HG03159 (cell line): Measurements from ENCODE around the gene GINS1.

ENCODE experiments used
- ATAC-seq: cut with Tn5 transposase; IDR thresholded peaks from one replicate; pipeline ENCODE4 v1.9.1; 2021; ENCODE audit warnings: mild to moderate bottlenecking, moderate library complexity; ENCODE audit not compliant: unreplicated experiment

GINS1 gene

DNA sequence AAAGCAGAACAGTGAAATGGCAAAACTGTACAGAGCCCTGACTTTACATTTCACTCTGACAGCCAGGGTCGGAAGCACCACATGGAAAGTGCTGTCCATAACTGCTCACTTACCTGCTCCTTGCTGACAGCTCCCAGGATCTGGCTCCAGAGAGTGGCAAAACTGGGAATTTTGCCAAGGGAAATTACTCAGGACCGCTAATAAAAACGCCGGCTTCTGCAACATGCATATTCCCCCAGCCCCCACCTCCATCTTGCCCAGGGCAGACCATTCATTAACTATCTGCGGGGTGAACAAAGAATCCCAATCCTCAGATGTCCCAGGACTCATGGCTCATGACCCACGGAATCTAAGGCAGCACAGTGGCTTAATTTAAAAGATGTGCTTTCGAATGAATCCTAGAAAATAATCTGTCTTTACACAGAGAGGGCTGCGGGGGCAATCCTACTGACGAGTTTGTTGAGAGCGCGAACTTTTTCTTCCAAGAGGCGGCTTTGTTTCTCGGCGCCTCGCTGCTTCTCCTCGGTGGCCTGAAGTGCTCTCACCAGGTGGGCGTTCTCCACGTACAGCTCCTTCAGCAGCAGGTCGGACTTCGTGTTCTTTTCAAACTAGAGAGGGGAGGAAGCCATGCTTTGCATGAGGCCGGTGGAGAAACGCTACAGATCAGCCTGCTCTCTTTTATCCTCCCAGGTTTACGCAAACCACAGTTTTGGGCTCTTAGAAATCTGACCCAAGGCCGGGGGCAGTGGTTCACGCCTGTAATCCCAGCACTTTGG lies 45.8 kb downstream of the GINS1 start:
- no peak for ATAC-seq

DNA sequence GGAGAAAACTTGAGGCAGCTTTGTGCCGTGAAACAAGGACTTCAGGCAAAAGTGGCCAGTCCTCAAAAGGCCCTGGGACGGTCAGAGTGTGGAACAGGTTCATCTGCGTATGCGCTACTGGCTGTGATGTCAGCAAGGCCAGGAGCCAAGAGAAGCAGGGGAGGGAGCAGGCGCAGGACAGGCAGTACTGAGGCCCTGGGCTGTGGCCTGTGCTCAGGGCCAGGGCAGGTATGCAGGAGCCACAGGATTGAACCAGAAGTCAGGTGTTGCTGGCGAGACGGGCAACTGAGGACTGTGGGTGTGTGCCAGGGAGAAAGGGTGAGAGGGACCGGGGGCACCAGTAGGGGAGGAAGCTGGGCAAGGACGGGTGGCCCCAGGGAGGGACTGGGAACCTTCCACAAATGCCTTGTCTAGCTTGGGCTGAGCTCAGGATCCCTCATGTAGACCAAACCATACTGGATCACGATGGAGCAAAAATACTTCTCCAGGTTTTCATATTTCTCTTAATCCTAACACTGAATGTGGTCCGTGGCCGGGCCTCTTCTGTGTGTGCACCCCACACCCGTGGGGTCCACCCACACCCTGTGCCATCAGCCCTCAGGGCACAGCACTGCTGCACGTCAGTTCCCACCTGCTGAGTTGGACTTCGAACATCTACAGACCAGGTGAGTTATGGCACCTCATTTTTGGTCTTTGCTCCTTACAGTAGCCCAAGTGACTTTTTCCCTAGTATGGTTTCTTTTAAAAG lies 46.9 kb downstream of the GINS1 start:
- ATAC-seq: no peak

DNA sequence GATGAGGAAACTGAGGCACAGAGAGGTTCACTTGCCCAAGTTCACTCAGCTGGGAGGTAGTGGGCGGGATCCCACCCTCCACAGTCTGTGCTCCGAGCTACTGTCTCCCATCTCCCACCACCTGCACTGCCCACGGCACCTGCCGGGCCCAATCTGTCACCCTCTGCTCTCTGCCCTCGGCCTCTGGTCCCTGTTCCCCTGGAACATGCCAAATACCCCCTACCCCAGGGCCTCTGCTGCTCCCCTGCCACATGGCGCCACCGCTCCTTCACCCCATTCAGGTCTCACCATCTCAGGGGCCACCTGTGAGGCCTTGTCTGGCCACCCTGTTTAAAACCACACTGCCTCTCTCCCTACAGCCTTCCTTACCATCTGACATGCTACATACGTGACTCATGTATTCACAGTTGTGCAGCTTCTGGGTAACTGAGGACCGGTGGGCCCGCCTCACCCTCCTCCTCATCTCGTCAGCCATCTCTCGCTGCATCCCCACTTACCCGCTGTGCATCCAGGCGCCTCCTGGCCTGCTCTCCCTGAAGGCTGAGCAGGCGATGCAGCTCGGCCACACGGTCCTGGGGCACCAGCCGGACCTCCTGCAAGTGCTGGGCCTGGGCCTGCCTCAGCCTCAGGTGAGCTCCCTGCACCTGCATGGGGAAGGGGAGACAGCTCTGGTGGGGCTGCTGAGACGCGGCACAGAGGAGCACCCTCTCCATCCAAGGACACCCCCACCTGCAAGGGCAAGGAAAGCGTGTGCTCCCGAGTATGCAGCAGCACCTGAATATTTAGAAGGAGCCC lies 50.6 kb downstream of the GINS1 start:
- ATAC-seq: no peak

GRCh38 chr20:25459111-25459830 lies 51.8 kb downstream of the GINS1 start:
- no peak for ATAC-seq

DNA sequence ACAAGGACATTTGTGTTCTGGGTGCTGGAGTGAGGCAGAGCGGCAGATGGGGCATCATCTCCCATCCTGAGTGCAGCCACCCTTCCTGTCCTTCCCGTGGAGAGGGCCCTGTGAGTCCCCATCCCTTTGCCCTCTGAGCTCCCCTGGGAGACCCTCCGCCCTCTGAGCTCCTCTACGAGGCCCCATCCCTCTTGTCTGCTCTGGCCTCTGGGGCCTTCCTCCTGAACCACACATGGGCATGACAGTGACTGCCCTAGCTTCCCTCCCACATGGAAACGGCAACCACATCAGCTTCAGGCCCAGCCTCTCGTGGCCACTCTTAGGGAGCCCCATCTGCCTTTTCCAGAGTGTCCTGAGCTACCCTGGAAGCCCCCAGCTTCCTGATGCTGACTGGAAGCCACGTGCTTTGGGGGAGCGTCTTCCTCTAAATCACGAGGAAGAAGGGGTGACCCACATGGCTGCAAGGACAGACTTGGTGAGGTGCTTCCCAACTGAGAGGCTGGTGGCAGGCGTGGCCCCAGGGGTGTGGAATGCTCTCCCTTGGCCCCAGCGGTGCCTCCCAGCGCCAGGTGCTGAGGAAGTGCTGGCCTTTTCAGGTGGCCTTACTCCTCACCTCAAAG lies 52.6 kb downstream of the GINS1 start:
- no peak for ATAC-seq

GRCh38 chr20:25460566-25461280 lies 53.2 kb downstream of the GINS1 start:
- no peak for ATAC-seq

DNA sequence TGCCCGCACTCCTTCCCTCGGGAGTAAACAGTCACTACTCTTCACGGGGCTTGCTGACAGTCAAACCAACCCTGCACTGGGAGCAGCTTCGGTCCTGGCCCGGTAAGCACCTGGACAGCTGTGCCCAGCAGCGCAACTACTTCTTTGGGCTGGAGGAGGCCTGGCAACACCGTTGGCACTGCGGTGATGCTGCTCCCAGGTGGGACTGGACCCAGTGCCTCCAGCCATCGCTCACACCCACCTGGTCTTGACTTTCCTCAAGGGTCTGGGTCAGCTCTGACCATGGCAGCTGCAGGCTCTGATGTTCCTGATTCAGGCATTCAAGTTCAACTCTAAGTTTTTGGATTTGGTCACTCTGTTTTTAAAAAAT lies 53.8 kb downstream of the GINS1 start:
- ATAC-seq: no peak

GRCh38 chr20:25461786-25462545 lies 54.5 kb downstream of the GINS1 start:
- ATAC-seq: no peak

GRCh38 chr20:25464501-25465242 lies 57.2 kb downstream of the GINS1 start:
- no peak for ATAC-seq

DNA sequence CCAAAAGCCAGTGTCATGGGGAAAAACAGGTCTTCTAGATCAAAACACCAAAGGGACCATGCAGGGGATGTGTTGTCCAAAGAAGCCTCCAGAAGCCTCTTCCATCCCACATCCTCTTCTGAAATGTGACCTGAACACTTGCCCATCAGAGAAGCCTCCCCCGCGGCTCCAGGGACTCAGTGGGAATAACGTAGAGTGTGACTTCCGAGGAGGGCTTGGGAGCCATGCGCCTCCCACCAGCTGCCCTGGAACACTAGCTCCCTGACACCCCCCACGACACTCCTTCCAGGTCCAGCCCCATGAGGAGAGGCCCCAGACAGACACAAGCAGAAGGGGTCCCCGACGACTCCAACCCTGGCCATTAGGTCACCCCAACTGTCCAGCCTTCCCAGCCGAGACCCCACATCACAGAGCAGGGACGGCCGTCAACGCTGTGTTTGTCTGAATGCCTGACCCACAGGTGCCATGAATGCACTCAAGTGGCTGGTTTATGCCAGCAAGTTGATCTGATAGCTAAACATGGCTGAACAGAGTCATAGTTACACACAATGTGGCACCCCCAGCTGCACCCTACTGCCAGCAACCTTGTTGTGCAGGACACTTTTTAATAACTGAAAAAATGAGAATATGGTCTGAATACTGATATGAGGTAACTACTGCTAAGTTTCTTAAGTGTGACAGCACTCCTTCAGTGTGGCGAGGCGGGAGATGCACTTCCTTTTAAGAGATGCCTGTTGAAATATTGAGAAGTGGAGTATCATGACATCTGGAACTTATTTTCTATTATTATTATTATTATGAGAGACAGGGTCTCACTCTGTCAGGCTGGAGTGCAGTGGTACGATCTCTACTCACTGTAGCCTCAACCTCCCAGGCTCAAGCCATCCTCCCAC lies 58.0 kb downstream of the GINS1 start:
- ATAC-seq: no peak

DNA sequence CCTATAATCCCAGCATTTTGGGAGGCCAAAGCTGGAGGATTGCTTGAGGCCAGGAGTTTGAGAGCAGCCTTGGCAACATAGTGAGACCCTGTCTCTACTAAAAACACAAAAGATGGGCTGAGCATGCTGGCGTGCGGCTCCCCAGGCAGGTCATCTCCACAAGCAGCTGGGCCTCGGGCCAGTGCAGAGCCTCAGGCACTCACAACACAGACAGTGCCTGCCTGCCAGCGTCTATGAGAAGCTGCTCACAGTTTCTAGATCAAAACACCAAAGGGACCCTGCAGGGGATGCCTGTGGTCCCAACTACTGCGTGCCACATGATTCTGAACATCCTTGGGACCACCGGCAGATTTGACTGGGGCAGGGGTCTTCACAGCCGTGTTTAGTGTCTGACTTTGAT lies 59.4 kb downstream of the GINS1 start:
- no peak for ATAC-seq

- ATAC-seq: no peak
Observed at GRCh38 chr20:25467441-25467840, 60.0 kb downstream of the GINS1 start.

DNA sequence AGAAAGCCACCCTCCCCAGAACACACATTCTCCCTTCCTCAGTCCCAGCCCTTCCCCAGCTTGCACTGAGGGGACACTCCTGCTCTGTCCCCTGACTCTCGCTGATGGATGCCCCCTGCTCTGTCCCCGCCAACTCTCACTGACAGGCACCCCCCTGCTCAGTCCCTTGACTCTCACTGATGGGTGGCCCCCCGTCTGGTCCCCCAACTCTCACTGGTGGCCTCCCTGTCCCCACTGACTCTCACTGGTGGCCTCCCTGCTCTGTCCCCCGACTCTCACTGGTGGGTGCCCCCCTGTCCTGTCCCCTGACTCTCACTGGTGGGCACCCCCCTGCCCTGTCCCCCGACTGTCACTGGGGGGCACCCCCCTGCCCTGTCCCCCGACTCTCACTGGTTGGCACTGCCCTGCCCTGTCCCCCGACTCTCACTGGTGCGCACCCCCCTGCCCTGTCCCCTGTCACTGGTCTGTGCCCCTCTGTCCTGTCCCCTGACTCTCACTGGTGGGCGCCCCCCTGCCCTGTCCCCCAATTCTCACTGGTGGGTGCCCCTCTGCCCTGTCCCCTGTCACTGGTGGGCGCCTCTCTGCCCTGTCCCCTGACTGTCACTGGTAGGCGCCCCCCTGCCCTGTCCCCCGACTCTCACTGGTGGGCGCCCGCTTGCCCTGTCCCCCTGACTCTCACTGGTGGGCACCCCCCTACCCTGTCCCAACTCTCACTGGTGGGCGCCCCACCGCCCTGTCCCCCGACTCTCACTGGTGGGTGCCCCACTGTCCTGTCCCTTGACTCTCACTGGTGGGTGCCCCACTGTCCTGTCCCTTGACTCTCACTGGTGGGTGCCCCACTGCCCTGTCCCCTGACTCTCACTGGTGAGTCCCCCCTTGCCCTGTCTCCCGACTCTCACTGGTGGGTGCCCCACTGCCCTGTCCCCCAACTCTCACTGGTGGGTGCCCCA lies 60.9 kb downstream of the GINS1 start:
- no peak for ATAC-seq

- no peak for ATAC-seq
Observed at GRCh38 chr20:25469558-25469957, 62.1 kb downstream of the GINS1 start.

DNA sequence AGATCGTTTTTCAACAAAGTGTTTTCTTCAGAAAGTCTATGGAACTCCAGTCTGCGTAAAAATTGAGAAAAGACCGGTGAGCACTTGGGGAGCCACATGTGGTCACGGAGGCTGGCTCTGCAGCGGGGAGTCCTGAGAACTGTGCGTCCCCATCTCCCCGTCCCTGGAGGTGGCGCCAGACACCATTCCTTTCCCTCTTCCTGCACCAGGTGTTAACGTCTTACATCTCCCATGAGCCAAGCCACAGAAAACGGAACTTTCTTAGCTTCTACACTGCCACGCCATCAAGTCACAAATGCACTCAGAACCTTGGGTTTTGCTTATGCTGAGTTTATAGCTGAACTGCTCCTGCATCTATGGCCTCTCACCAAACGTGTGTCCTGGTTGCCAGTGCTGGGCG lies 62.6 kb downstream of the GINS1 start:
- ATAC-seq: no peak

DNA sequence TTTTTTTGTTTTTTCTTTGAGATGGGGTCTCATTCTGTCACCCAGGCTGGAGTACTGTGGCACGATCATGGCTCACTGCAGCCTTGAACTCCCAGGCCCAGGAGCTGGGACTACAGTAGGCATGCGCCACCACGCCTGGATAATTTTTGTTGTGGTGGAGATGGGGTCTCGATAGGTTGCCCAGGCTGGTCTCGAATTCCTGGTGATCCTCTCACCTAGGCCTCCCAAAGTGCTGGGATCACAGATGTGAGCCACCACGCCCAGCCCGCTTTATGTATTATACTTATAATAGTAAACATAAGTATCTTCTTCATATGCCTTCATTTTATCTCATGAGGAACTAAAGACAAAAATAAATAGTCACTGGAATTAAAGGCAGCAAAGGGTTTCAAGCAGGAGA lies 63.5 kb downstream of the GINS1 start:
- no peak for ATAC-seq
